ENCODE measurements around the gene HLA-C.

DNA sequence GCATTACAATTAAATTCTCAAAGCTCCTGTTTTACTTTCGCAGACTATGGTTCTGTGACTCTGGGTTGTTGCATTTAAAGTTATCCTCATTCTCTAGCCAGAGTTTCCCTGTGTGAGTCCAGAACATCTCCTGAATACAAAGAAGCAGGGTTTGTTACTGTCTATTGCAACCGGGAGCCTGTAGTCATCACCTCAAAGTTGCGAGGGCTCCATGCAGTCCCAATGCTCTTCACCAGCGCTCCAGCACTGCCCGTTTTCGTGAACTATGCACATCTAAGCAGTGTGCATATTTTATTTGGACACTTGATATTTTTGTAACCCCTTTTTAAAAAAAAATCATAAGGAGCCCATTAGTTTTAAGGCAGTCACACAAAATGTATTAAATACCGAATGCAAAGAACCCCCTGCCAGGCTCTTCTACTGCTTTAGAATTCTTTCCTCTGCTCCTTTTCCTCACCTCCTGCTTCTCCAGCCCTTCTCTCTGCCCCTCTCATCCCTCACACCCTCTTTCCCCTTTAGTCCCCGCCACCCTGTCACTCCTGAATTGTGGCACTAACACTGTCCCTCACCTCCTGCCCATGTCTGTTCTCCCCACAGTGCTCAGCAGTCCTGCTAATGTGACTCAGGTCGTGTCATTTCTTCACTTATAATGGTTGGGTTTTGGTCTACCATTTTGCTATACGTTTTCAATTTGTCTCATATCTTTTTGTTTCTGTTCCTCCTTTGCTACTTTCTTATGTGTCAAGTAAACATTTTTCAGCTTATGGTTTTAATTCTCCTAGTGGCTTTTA lies 1.1 kb upstream of the HLA-C start:
- TF ChIP-seq, protein P1, sequence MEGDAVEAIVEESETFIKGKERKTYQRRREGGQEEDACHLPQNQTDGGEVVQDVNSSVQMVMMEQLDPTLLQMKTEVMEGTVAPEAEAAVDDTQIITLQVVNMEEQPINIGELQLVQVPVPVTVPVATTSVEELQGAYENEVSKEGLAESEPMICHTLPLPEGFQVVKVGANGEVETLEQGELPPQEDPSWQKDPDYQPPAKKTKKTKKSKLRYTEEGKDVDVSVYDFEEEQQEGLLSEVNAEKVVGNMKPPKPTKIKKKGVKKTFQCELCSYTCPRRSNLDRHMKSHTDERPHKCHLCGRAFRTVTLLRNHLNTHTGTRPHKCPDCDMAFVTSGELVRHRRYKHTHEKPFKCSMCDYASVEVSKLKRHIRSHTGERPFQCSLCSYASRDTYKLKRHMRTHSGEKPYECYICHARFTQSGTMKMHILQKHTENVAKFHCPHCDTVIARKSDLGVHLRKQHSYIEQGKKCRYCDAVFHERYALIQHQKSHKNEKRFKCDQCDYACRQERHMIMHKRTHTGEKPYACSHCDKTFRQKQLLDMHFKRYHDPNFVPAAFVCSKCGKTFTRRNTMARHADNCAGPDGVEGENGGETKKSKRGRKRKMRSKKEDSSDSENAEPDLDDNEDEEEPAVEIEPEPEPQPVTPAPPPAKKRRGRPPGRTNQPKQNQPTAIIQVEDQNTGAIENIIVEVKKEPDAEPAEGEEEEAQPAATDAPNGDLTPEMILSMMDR (IDR thresholded peaks at IDR 0.05), result no peak
- TF ChIP-seq POLR2A (IDR thresholded peaks at IDR 0.05) (no peak), EP300 (IDR thresholded peaks at IDR 0.05) (no peak)
